ENCODE measurements around the gene CKAP4. TPM values are rescaled to one million over a fixed set of nuclear protein-coding genes. Genes with fewer than 3 reads are reported as not detected.
A peak's percentile ranks its signal among the peaks of the same experiment; 100 is the strongest.

Gene CKAP4
- total RNA-seq, 1 donor from 2014 or later = 72.4 TPM

GRCh38 chr12:106274012-106274411, 26.2 kb upstream of the CKAP4 start:
- DNase-seq = no peak

GRCh38 chr12:106273491-106273890, 25.7 kb upstream of the CKAP4 start:
- DNase-seq = no peak

- no peak for DNase-seq
Measured at GRCh38 chr12:106271575-106272505, 24.0 kb upstream of the CKAP4 start.

DNA sequence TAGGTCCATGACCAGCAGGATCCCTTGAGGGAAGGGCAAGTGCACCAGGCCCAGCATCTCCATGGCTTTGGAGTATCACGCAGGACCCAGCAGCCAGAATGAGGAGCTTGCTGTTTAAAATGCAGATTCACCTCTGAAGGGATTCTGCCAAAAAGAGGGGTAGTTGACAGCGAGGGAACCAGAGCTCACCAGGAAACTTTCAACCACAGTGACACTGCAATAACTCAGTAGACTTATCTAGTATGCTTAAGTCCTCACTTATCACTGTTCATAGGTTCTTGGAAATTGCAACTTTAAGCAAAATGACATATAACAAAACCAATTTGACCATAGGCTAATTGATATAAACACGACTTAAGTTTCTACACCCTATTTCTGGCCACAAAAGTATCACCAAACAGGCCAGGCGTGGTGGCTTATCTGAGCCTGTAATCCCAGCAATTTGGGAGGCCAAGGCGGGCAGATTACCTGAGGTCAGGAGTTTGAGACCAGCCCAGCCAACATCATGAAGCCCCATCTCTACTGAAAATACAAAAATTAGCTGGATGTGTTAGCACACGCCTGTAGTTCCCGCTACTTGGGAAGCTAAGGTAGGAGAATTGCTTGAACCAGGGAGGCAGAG, 21.4 kb upstream of the CKAP4 start:
- no peak for DNase-seq

DNA sequence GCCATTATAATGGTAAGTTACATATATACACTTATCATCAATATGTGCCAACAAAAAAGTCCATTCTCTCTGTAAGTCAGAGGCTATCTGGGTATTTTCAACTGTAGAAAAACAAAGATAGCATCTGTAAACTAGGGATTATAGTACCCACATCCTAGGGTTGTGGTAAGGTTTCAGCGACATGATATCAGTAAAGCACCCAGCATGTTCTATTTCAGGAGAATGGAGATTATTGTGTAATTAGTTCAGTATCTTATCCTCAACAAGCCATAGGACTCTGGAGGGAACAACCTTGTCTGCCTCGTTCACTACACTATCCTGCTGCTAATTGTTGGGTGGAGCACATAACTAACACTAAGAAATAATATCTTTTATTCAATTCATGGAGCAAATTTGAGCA, 19.7 kb upstream of the CKAP4 start:
- DNase-seq = no peak

GRCh38 chr12:106265116-106265515, 17.3 kb upstream of the CKAP4 start:
- DNase-seq = no peak

GRCh38 chr12:106258935-106259334, 11.1 kb upstream of the CKAP4 start:
- DNase-seq = no peak

DNA sequence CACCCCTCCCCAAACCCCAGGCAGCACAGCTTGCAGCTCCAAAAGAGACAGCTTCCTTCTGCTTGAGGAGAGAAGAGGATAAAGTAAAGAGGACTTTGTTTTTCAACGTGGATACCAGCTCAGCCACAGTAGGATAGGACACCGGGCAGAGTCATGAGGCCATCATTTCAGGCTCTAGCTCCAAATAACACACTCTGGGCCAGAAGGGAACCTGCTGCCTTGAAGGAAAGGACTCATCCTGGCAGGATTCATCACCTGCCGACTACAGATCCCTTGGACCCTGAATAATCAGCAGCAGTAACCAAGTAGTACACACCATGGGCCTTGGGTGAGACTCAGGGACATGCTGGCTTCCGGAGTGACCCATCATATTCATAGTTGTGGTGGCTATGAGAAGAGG, 10.4 kb upstream of the CKAP4 start:
- DNase-seq = no peak

GRCh38 chr12:106256524-106256923, 8.7 kb upstream of the CKAP4 start:
- DNase-seq = no peak

DNA sequence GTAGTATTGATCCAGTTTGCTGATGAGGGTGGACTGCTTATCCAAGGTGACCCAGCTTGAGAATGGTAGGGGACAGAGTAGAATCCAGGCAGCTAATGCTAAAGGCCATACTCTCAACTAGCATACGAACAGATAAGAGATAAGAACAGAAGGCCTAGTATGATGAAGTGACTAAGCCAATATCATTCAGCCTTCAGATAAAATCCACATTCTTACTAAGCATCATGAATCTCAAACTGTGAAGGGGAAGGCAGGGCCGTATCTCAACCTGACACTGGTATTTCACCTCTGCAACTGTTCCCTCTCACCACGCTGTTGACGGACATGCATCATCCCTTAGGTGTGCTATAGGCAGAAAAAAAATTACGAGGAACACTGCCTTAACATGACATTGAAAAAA, 8.1 kb upstream of the CKAP4 start:
- no peak for DNase-seq

- DNase-seq = no peak
Measured at GRCh38 chr12:106255493-106255892, 7.7 kb upstream of the CKAP4 start.

GRCh38 chr12:106254724-106255123, 6.9 kb upstream of the CKAP4 start:
- DNase-seq = no peak

GRCh38 chr12:106251631-106252455, 4.0 kb upstream of the CKAP4 start:
- no peak for DNase-seq

DNA sequence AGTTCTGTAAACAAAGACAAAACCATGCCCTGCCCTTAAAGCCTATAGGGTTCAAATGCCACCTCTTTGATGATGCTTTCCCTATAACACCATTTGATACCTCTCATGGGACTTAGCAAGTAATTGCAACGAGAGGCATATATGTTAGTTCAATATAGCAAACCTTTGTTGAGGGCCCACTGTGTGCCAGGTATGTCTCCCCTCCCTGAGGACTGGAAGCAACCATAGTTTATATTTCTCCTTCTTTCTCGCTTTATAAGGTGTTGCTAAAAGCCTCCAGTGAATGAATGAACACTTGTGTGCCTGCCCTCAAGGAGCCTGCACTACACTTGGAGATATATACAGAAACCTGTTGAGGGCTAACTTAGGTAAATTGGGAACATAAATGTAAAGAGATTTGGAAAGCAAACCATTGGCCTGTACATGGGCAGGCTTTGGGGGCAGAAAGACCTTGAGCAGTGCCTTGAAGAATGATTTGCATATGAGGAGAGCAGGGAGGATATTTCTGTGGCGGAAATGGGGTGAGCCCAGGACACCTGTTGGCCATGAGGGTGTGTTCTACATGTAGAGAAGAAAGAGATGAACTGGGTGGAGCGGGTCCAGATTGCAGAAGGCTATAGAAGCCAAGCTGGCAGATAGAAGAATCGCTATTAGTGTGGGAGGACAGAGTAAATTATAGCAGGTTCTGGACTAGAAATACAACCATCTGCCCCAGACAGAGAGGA, 1.8 kb upstream of the CKAP4 start:
- peak; percentile 18 for DNase-seq

DNA sequence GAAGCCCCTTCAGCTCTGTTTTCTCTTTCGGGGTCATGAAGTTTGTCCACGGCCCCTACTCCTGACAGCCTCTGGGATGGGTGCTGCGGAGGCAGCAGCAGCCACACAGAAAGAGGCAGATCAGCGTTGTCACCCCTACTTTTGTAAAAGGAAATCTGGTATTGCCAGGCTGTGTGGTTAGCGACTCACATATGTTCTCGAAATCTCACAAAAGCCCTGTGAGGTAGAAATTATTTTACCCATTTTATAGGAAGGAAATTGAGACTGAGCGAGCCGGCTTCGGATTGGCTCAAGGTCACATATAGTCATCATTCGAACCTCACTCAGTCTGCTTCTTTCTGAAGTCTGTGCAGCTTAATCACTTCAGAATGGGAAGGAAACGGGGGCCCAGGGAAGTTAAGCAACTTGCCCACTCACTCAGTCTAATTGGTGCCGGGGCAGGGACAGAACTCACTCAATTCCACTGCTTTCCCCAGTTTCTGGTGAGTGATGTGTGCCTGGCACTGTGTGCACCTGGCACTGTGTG, 1.1 kb upstream of the CKAP4 start:
- peak; percentile 22 for DNase-seq

GRCh38 chr12:106248312-106248845, 559 bp upstream of the CKAP4 start:
- DNase-seq = peak; percentile 81

DNA sequence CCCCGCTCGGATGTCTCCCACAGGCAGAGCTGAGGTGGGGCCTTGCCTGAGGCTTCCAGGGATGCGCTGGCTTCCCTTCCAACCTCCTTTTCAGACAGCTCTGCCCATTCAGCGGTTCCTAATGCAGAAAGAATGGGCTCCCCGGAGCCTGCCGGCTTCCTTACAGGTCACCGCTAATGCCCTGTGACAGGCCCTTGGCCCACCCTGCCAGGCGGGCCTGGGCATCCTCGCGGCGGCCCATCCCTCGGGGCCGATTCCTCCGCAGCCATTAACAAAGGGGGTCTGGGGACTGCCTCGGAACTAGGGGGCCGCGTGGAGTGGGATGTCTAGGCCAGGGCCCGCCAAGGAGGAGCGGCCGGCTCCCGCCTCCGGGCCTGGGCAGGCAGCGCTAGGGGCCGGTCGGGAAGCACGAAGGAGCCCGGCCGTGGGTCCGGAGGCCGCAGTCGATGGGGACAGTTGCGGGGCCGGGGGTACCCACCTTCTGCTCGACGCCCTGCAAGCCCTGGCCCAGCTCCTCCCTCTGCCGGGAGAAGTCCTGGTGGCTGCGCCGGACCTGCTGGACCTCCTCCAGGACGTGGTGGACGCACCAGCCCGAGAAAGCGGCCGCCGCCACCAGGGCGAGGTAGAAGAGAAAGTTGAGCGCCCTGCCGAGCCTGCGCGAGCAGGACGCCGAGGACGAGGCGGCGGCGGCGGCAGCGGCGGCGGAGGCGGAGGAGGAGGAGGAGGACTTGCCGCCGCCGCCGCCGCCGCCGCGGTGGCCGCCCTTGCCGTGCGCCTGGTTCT, 738 bp downstream of the CKAP4 start:
- peak; percentile 71 for DNase-seq

DNA sequence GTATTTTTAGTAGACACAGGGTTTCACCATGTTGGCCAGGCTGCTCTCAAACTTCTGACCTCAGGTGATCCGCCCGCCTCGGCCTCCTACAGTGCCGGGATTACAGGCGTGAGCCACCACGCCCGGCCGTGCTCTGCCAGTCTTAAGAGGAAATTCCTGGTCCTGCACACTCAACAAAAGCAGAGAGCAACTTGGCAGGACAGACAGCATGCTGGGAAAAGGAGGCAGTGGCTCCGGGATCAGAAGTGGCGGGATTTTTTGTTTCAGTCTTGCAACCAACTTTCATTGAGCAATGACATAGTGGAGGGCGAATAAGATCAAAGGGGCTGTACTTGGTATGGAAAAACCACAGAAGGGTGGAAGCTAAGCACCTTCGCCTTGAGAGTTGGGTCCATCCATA, 2.1 kb downstream of the CKAP4 start:
- DNase-seq = no peak

GRCh38 chr12:106243620-106244019, 4.2 kb downstream of the CKAP4 start:
- no peak for DNase-seq

DNA sequence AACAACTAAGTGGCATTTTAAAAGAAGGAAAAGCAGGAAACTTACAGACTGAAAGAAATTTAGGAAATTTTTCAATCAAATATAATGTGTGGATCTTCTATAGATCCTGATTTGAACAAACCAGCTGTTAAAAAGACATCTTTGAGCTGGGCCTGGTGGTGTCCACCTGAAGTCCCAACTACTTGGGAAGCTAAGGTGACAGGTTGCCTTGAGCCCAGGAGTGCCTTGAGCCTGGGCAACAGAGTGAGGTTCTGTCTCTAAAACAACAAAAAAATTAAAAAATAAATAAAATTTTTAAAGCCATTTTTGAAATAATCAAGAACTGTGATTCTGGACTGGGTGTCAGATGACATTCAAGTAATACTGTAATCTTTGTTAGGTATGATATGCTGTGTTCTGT, 7.0 kb downstream of the CKAP4 start:
- no peak for DNase-seq

DNA sequence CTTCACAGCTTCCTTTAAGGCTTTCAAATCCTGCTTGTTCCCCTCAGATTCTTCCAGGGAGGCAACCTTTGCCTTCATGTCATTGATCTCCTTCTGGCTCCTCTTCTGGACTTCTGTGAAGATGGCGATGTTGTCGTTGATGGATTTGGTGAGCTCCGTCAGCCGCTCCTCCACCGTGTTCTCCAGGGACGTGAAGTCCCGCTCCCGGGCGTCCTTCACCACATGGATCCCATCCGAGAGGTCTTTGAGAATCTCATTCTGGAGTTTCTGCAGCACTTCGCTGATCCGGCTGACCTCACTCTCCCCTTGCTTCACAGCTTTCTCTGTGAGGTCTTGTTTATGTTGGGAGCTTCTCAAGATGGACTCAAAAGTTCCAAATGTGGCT, 7.9 kb downstream of the CKAP4 start:
- no peak for DNase-seq
